HepG2 (cell line): ENCODE results near the gene LEAP2. TPM values are rescaled to one million over a fixed set of nuclear protein-coding genes. Genes with fewer than 3 reads are reported as not detected.
A peak's percentile ranks its signal among the peaks of the same experiment; 100 is the strongest.

Source experiments
- AKNA ChIP-seq: sonication (generic); formaldehyde crosslinking; IDR thresholded peaks from 2 replicates; pipeline ENCODE4 v1.4.0; 2020; ENCODE audit warnings: missing genetic modification reagents, borderline replicate concordance
- ARNT ChIP-seq: fragments of 450-650 bp; IDR thresholded peaks from 2 replicates; pipeline ENCODE4 v1.6.1; 2017
- ATM ChIP-seq: fragments of 450-650 bp; IDR thresholded peaks from 2 replicates; pipeline ENCODE4 v1.7.1; 2017; ENCODE audit warnings: mild to moderate bottlenecking, borderline replicate concordance
- DR1 ChIP-seq: sonication (generic); formaldehyde crosslinking; IDR thresholded peaks from 2 replicates; pipeline ENCODE4 v1.8.0; 2021; ENCODE audit warnings: mild to moderate bottlenecking, missing genetic modification reagents, inconsistent platforms
- HNRNPLL ChIP-seq: fragments of 200-400 bp; formaldehyde crosslinking; IDR thresholded peaks from 2 replicates; pipeline ENCODE4 v1.6.1; 2017; ENCODE audit warnings: mild to moderate bottlenecking, low read depth, low read length; ENCODE audit not compliant: poor library complexity, severe bottlenecking
- HNRNPUL1 ChIP-seq: fragments of 200-400 bp; formaldehyde crosslinking; IDR thresholded peaks from 2 replicates; pipeline ENCODE4 v1.6.1; 2017; ENCODE audit warnings: low read depth, mild to moderate bottlenecking, low read length, moderate library complexity
- IRX3 ChIP-seq: sonication (generic); formaldehyde crosslinking; IDR thresholded peaks from 2 replicates; pipeline ENCODE4 v1.8.1; 2023; ENCODE audit warnings: mild to moderate bottlenecking, low read depth, missing genetic modification reagents, borderline replicate concordance
- MEIS2 ChIP-seq: sonication (generic); formaldehyde crosslinking; IDR thresholded peaks from 2 replicates; pipeline ENCODE4 v1.9.0; 2021; ENCODE audit warnings: mild to moderate bottlenecking, missing genetic modification reagents
- MIXL1 ChIP-seq: IDR thresholded peaks from 2 replicates; pipeline ENCODE4 v1.6.1; 2016
- PRPF4 ChIP-seq: fragments of 200-400 bp; formaldehyde crosslinking; IDR thresholded peaks from 2 replicates; pipeline ENCODE4 v1.6.1; 2016; ENCODE audit warnings: low read length, low read depth; ENCODE audit not compliant: poor library complexity, severe bottlenecking
- RARA ChIP-seq: IDR thresholded peaks from 2 replicates; pipeline ENCODE4 v1.6.1; 2016; ENCODE audit warnings: missing genetic modification reagents, missing compliant biosample characterization
- RELA ChIP-seq: sonication (generic); formaldehyde crosslinking; IDR thresholded peaks from 2 replicates; pipeline ENCODE4 v1.4.0; 2020; ENCODE audit warnings: missing genetic modification reagents
- SETDB1 ChIP-seq: sonication (generic); formaldehyde crosslinking; IDR thresholded peaks from 2 replicates; pipeline ENCODE4 v1.5.1; 2020; ENCODE audit warnings: missing genetic modification reagents, mild to moderate bottlenecking, borderline replicate concordance
- SRSF9 ChIP-seq: fragments of 200-400 bp; formaldehyde crosslinking; IDR thresholded peaks from 2 replicates; pipeline ENCODE4 v1.6.1; 2018; ENCODE audit warnings: borderline replicate concordance, mild to moderate bottlenecking, low read depth, low read length; ENCODE audit not compliant: insufficient read depth, poor library complexity, severe bottlenecking
- STAT5B ChIP-seq: sonication (generic); formaldehyde crosslinking; IDR thresholded peaks from 2 replicates; pipeline ENCODE4 v1.4.0; 2020; ENCODE audit warnings: missing genetic modification reagents
- TARDBP ChIP-seq: sonication (generic); formaldehyde crosslinking; IDR thresholded peaks from 2 replicates; pipeline ENCODE4 v1.8.0; 2022; ENCODE audit warnings: mild to moderate bottlenecking, missing genetic modification reagents
- ZBTB2 ChIP-seq: sonication (generic); formaldehyde crosslinking; IDR thresholded peaks from 2 replicates; pipeline ENCODE4 v1.8.0; 2022; ENCODE audit warnings: low read depth, missing genetic modification reagents
- ZBTB38 ChIP-seq: sonication (generic); formaldehyde crosslinking; IDR thresholded peaks from 2 replicates; pipeline ENCODE4 v1.5.1; 2020; ENCODE audit warnings: mild to moderate bottlenecking, missing genetic modification reagents
- ZBTB42 ChIP-seq: sonication (generic); formaldehyde crosslinking; IDR thresholded peaks from 2 replicates; pipeline ENCODE4 v1.5.0; 2020; ENCODE audit warnings: mild to moderate bottlenecking, missing genetic modification reagents
- ZNF513 ChIP-seq: sonication (generic); formaldehyde crosslinking; conservative IDR thresholded peaks from 2 replicates; pipeline ENCODE4 v1.5.0; 2020; ENCODE audit warnings: missing genetic modification reagents
- ZNF564 ChIP-seq: sonication (generic); formaldehyde crosslinking; IDR thresholded peaks from 2 replicates; pipeline ENCODE4 v1.8.1; 2023; ENCODE audit warnings: mild to moderate bottlenecking, missing genetic modification reagents
- ZNF749 ChIP-seq: sonication (generic); formaldehyde crosslinking; IDR thresholded peaks from 2 replicates; pipeline ENCODE4 v1.8.0; 2022; ENCODE audit warnings: mild to moderate bottlenecking, missing genetic modification reagents, moderate library complexity, borderline replicate concordance
- ZNF83 ChIP-seq: sonication (generic); formaldehyde crosslinking; IDR thresholded peaks from 2 replicates; pipeline ENCODE4 v1.4.0; 2020; ENCODE audit warnings: missing genetic modification reagents, mild to moderate bottlenecking, borderline replicate concordance
- polyA plus RNA-seq, 8 experiments: library from polyadenylated mRNA; depleted of rRNA in 3 of 8; stranded (reverse) in 7 of 8; unstranded in 1 of 8; fragments of >200 nt; fragmentation: Illumina TruSeq in 4 of 8; extraction: Trizol in 4 of 8; gene quantifications; 2 replicates each; pipeline versions ENCODE4 v1.2.1 to v1.2.3, GENCODE V29; 2011 to 2016; ENCODE audit warnings: low read depth in 4 of 8, missing spikeins in 1 of 8, mixed read lengths in 1 of 8; ENCODE audit not compliant: insufficient read depth in 1 of 8
- total RNA-seq, 5 experiments: library from RNA; depleted of rRNA; stranded (reverse); fragments of >200 nt; fragmentation: Illumina TruSeq; extraction: Trizol; gene quantifications; 2 replicates each; pipeline ENCODE4 v1.2.3, GENCODE V29; 2016; ENCODE audit warnings: low read depth in 1 of 5

Gene LEAP2
- total and polyA plus RNA-seq, 2 of the 13 experiments (the other 11 are each of a cell fraction or from before 2014, with no cell fraction given) = 23.9 to 51.9 TPM

- no peak for TF ChIP-seq SRSF9
- no peak for TF ChIP-seq RELA (CRISPR knock-in tag)
- peak; percentile 64; the same call in 1 of the 2 replicates for TF ChIP-seq MIXL1
- no peak for TF ChIP-seq IRX3 (CRISPR knock-in tag)
- TF ChIP-seq PRPF4 = no peak
- no peak for TF ChIP-seq ZBTB2
- TF ChIP-seq TARDBP = peak; percentile 4; the same call in 1 of the 2 replicates
- no peak for TF ChIP-seq ATM
- TF ChIP-seq ZBTB42 = no peak
- no peak for TF ChIP-seq ZNF83 (CRISPR knock-in tag)
- TF ChIP-seq ZNF513 = no peak
- TF ChIP-seq ARNT = no peak
- peak; percentile 53; the same call in 1 of the 2 replicates for TF ChIP-seq RARA
- TF ChIP-seq ZBTB38 = no peak
- TF ChIP-seq MEIS2 (CRISPR knock-in tag) = no peak
- TF ChIP-seq ZNF564 (CRISPR knock-in tag) = no peak
- no peak for TF ChIP-seq SETDB1 (CRISPR knock-in tag)
- no peak for TF ChIP-seq DR1 (CRISPR knock-in tag)
- no peak for TF ChIP-seq HNRNPLL
- no peak for TF ChIP-seq AKNA
- no peak for TF ChIP-seq HNRNPUL1
- no peak for TF ChIP-seq STAT5B
- no peak for TF ChIP-seq ZNF749 (CRISPR knock-in tag)
Measured at GRCh38 chr5:132838516-132839282, 34.8 kb upstream of the LEAP2 start (continued).
